Lower leg skin (tissue), 3 donors: Measurements from ENCODE around the gene TBXAS1.

ENCODE experiments used
- POLR2A ChIP-seq, 2 donors: fragments of 450-650 bp; IDR thresholded peaks; one replicate each; pipeline ENCODE4 v1.6.1; 2016 to 2017; ENCODE audit warnings: antibody characterized with exemption in 2 of 2, mild to moderate bottlenecking in 1 of 2, moderate library complexity in 1 of 2
- TF ChIP-seq, protein P1 (sequence below), 3 donors: fragments of 450-650 bp; IDR thresholded peaks; one replicate each; pipeline ENCODE4 v1.5.1; 2016; ENCODE audit warnings: antibody characterized with exemption in 3 of 3, mild to moderate bottlenecking in 3 of 3, moderate library complexity in 2 of 3

DNA sequence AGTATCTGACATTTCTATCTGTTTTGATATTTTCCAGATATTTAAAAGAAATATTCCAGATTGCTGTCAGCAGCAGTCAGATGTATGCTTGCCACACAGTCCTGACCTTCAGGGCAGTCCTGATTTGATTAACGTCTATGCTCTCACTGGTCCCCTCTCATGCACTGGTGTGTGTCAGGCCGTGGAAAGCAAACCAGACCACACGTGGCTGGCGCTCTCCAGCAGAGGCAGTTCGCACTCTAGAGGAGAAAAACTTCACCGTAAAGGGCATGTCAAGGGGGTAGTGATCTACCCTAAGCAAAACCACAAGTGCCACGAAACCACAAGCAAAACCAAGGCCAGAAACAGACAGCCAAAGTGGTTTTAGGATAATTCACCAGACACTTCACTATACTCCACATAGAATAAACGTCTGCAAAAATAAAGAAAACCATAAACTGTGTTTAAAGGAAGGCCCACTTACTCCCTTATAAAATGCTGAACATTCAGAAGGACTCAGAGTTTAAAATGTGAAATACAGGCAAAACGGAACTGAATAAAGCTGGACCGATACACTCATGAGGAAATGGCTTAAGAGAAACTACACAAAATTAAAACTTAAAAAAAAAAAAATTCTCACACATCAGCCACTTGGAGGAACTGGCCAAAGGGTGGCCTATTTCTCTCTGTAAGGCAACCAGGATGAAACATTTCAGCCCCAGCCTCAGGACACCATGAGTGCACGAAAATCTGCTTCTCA, 207.3 kb downstream of the TBXAS1 start:
- TF ChIP-seq POLR2A (IDR thresholded peaks at IDR 0.05) = no peak
- TF ChIP-seq, protein P1, sequence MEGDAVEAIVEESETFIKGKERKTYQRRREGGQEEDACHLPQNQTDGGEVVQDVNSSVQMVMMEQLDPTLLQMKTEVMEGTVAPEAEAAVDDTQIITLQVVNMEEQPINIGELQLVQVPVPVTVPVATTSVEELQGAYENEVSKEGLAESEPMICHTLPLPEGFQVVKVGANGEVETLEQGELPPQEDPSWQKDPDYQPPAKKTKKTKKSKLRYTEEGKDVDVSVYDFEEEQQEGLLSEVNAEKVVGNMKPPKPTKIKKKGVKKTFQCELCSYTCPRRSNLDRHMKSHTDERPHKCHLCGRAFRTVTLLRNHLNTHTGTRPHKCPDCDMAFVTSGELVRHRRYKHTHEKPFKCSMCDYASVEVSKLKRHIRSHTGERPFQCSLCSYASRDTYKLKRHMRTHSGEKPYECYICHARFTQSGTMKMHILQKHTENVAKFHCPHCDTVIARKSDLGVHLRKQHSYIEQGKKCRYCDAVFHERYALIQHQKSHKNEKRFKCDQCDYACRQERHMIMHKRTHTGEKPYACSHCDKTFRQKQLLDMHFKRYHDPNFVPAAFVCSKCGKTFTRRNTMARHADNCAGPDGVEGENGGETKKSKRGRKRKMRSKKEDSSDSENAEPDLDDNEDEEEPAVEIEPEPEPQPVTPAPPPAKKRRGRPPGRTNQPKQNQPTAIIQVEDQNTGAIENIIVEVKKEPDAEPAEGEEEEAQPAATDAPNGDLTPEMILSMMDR (IDR thresholded peaks at IDR 0.05) = no peak
